HepG2 (cell line): ENCODE results near the gene ANKK1. TPM values are rescaled to one million over a fixed set of nuclear protein-coding genes. Genes with fewer than 3 reads are reported as not detected.

Experiments
- ATAC-seq: fragments of 200-7000 bp; cut with Tn5 transposase; 3 replicates; pipeline ENCODE4 v1.9.1; 2020; ENCODE audit warnings: mild to moderate bottlenecking, moderate library complexity
- BruUV-seq: library from RNA; stranded (reverse); fragments of 400-500 nt; replicated peaks from 2 replicates; lab custom pipeline; 2021; lab: Mats Ljungman, UMichigan
- CTCF ChIA-PET: fragments of 300-600 bp; formaldehyde crosslinking; extraction: SDS; loops from one replicate; lab custom pipeline; 2021; ENCODE audit warnings: low total read pairs, inconsistent platforms, low intra/inter-chr PET ratio; lab: Yijun Ruan, JAX
- POLR2A ChIA-PET: fragments of 350-600 bp; sonication (Branson Sonifier 250); formaldehyde crosslinking; loops from one replicate; lab custom pipeline; 2020; ENCODE audit warnings: antibody characterized with exemption, inconsistent platforms; lab: Yijun Ruan, JAX
- DNase-seq: peaks from one replicate; pipeline ENCODE4 v3.0.0-alpha.2; 2015; ENCODE audit warnings: low spot score
- FAIRE-seq: peaks from 3 replicates; lab custom pipeline; 2011; peaks lifted over from hg19 to GRCh38; lab: Jason Lieb, UNC
- H2AFZ ChIP-seq: one replicate; pipeline ENCODE4 v1.6.1; 2011; ENCODE audit warnings: low read length, inconsistent platforms
- H3K27ac ChIP-seq: fragments of 300-600 bp; 3 replicates; pipeline ENCODE4 v1.8.0; 2011; ENCODE audit warnings: mixed run types, mild to moderate bottlenecking, mixed read lengths, low read length, inconsistent platforms; ENCODE audit not compliant: insufficient read depth; ENCODE audit errors: extremely low read length
- H3K27me3 ChIP-seq, 2 experiments: fragments of 200-600 bp in 1 of 2; 2 replicates in 1 of 2; 3 replicates in 1 of 2; pipeline versions ENCODE4 v1.6.0 to v1.8.0; 2011; ENCODE audit warnings: low read length in 2 of 2, mild to moderate bottlenecking in 2 of 2, moderate library complexity in 2 of 2, inconsistent platforms in 1 of 2; ENCODE audit not compliant: insufficient read depth in 2 of 2, control insufficient read depth in 1 of 2
- H3K36me3 ChIP-seq, 2 experiments: fragments of 200-600 bp in 1 of 2; replicated peaks in 1 of 2; 2 replicates in 1 of 2; 3 replicates in 1 of 2; pipeline versions ENCODE4 v1.5.1 to v1.8.0; 2011; ENCODE audit warnings: low read length in 2 of 2, inconsistent platforms in 1 of 2; ENCODE audit not compliant: insufficient read depth in 2 of 2, control insufficient read depth in 1 of 2
- H3K4me1 ChIP-seq: 2 replicates; pipeline ENCODE4 v1.5.1; 2012; ENCODE audit warnings: low read length, inconsistent platforms; ENCODE audit not compliant: insufficient read depth
- H3K4me2 ChIP-seq: 2 replicates; pipeline ENCODE4 v1.6.0; 2011; ENCODE audit warnings: low read depth, low read length, inconsistent platforms
- H3K4me3 ChIP-seq, 3 experiments: fragments of 200-600 bp in 1 of 3; sonication (generic), shearing (Covaris generic) in 1 of 3; replicated peaks in 1 of 3; 2 replicates each; pipeline ENCODE4 v1.5.1; 2011 to 2016; ENCODE audit warnings: low read length in 3 of 3, inconsistent platforms in 2 of 3, low read depth in 2 of 3, mild to moderate bottlenecking in 2 of 3, control low read depth in 1 of 3, mixed read lengths in 1 of 3; ENCODE audit not compliant: insufficient read depth in 1 of 3
- H3K79me2 ChIP-seq: one replicate; pipeline ENCODE4 v1.6.1; 2011; ENCODE audit warnings: low read length, inconsistent platforms; ENCODE audit not compliant: insufficient read depth
- H3K9ac ChIP-seq: 2 replicates; pipeline ENCODE4 v1.6.0; 2011; ENCODE audit warnings: mild to moderate bottlenecking, low read depth, low read length, inconsistent platforms; ENCODE audit not compliant: insufficient read depth
- H3K9me3 ChIP-seq: 2 replicates; pipeline ENCODE4 v1.5.1; 2012; ENCODE audit warnings: mild to moderate bottlenecking, low read length
- H4K20me1 ChIP-seq: 2 replicates; pipeline ENCODE4 v1.6.0; 2011; ENCODE audit warnings: inconsistent platforms, mild to moderate bottlenecking, low read length, moderate library complexity; ENCODE audit not compliant: insufficient read depth
- FOXA3 ChIP-seq: IDR thresholded peaks from 2 replicates; pipeline ENCODE4 v1.6.1; 2016; ENCODE audit warnings: missing genetic modification reagents, missing compliant biosample characterization
- HHEX ChIP-seq: IDR thresholded peaks from 2 replicates; pipeline ENCODE4 v1.6.1; 2016; ENCODE audit warnings: control low read depth
- KIAA2018 ChIP-seq: sonication (generic); formaldehyde crosslinking; IDR thresholded peaks from 2 replicates; pipeline ENCODE4 v1.5.0; 2020; ENCODE audit warnings: mild to moderate bottlenecking, missing genetic modification reagents, borderline replicate concordance
- MXI1 ChIP-seq: IDR thresholded peaks from 3 replicates; pipeline ENCODE4 v1.6.1; 2012; ENCODE audit warnings: low read depth, low read length, inconsistent platforms, borderline replicate concordance
- NCOA1 ChIP-seq: sonication (generic); formaldehyde crosslinking; IDR thresholded peaks from 2 replicates; pipeline ENCODE4 v1.9.0; 2021; ENCODE audit warnings: missing genetic modification reagents
- NPAS2 ChIP-seq: sonication (generic); formaldehyde crosslinking; IDR thresholded peaks from 2 replicates; pipeline ENCODE4 v1.8.0; 2022; ENCODE audit warnings: mild to moderate bottlenecking, missing genetic modification reagents, borderline replicate concordance
- ZFP36L1 ChIP-seq: sonication (generic); formaldehyde crosslinking; IDR thresholded peaks from 2 replicates; pipeline ENCODE4 v1.8.0; 2022; ENCODE audit warnings: mild to moderate bottlenecking, missing genetic modification reagents, moderate library complexity
- ZNF564 ChIP-seq: sonication (generic); formaldehyde crosslinking; IDR thresholded peaks from 2 replicates; pipeline ENCODE4 v1.8.1; 2023; ENCODE audit warnings: mild to moderate bottlenecking, missing genetic modification reagents
- ZNF7 ChIP-seq: IDR thresholded peaks from 2 replicates; pipeline ENCODE4 v1.6.1; 2016; ENCODE audit warnings: missing biosample characterization, missing genetic modification reagents
- WGBS: methylation state at CpG from one replicate; pipeline ENCODE4 v1.1.6; 2017; ENCODE audit warnings: low lambda C conversion rate; 5-methylcytosine and 5-hydroxymethylcytosine counted together
- in situ Hi-C: cut with HindIII; loops from 2 replicates; pipeline ENCODE4 v1.10.0; 2017; ENCODE audit warnings: low pct_unique_long_range_greater_than_20kb; ENCODE audit not compliant: extremely low pct_ligation_motif_present
- intact Hi-C: fragments of 100-400 bp; cut with micrococcal nuclease; formaldehyde crosslinking; loops from one replicate; pipeline ENCODE4 v1.10.0; 2022; ENCODE audit not compliant: unreplicated experiment
- polyA plus RNA-seq, 8 experiments: library from polyadenylated mRNA; depleted of rRNA in 3 of 8; stranded (reverse) in 7 of 8; unstranded in 1 of 8; fragments of >200 nt; fragmentation: Illumina TruSeq in 4 of 8; extraction: Trizol in 4 of 8; gene quantifications; 2 replicates each; pipeline versions ENCODE4 v1.2.1 to v1.2.3, GENCODE V29; 2011 to 2016; ENCODE audit warnings: low read depth in 4 of 8, missing spikeins in 1 of 8, mixed read lengths in 1 of 8; ENCODE audit not compliant: insufficient read depth in 1 of 8
- total RNA-seq, 5 experiments: library from RNA; depleted of rRNA; stranded (reverse); fragments of >200 nt; fragmentation: Illumina TruSeq; extraction: Trizol; gene quantifications; 2 replicates each; pipeline ENCODE4 v1.2.3, GENCODE V29; 2016; ENCODE audit warnings: low read depth in 1 of 5

The ANKK1 gene
- total and polyA plus RNA-seq, 2 of the 13 experiments (the other 11 are each of a cell fraction or from before 2014, with no cell fraction given), result 0.04 to 0.22 TPM

GRCh38 chr11:113351068-113351450 is 36.5 kb upstream of the ANKK1 start:
- Histone ChIP-seq H3K36me3 (no peaks in the 10 kb centered on the region), H3K9ac (no peak overlapping the region), H3K27ac (no peak overlapping the region), H3K27me3 (no peaks in the 10 kb centered on the region), H3K79me2 (no peaks in the 10 kb centered on the region), H3K4me1 (no peaks in the 10 kb centered on the region), H3K9me3 (peaks cover 8% of the 10 kb centered on the region; the same call in 1 of the 2 replicates), H3K4me3 (no peak overlapping the region), H2AFZ (no peak overlapping the region), H4K20me1 (no peaks in the 10 kb centered on the region), H3K4me2 (no peak overlapping the region)
- intact Hi-C loops, result no loop called here
- BruUV-seq, result no TSS peak
- CTCF ChIA-PET, result no interaction called here
- FAIRE-seq, result no peak
- POLR2A ChIA-PET, result no interaction called here
- ATAC-seq, result no peak
- TF ChIP-seq ZFP36L1 (no peak), ZNF7 (CRISPR knock-in tag) (no peak), FOXA3 (no peak), ZNF564 (CRISPR knock-in tag) (no peak), MXI1 (no peak), NPAS2 (no peak), NCOA1 (CRISPR knock-in tag) (no peak), HHEX (CRISPR knock-in tag) (no peak), KIAA2018 (no peak)
- 87% methylated on average over 3 of the region's 3 CpGs for WGBS
- in situ Hi-C loops, result no loop called here
- DNase-seq, result no peak
